Astrocyte (in vitro differentiated cells and primary cell): ENCODE data around the gene RAD21L1. TPM values are rescaled to one million over a fixed set of nuclear protein-coding genes. Genes with fewer than 3 reads are reported as not detected.

ENCODE experiments used
- DNase-seq: peaks from one replicate; pipeline ENCODE4 v3.0.0-alpha.2; 2010; ENCODE audit warnings: low read depth
- FAIRE-seq: peaks from 2 replicates; lab custom pipeline; 2011; peaks lifted over from hg19 to GRCh38; lab: Jason Lieb, UNC
- H2AFZ ChIP-seq: 2 replicates; pipeline ENCODE4 v1.6.0; 2012; ENCODE audit warnings: low read depth, low read length, inconsistent platforms
- H3K27ac ChIP-seq: 2 replicates; pipeline ENCODE4 v1.5.1; 2011; ENCODE audit warnings: low read depth, low read length, inconsistent platforms
- H3K27me3 ChIP-seq: 2 replicates; pipeline ENCODE4 v1.6.0; 2011; ENCODE audit warnings: low read length, inconsistent platforms; ENCODE audit not compliant: insufficient read depth
- H3K36me3 ChIP-seq: 2 replicates; pipeline ENCODE4 v1.5.1; 2011; ENCODE audit warnings: low read length, inconsistent platforms; ENCODE audit not compliant: insufficient read depth
- H3K4me1 ChIP-seq: 2 replicates; pipeline ENCODE4 v1.5.1; 2011; ENCODE audit warnings: low read length, inconsistent platforms; ENCODE audit not compliant: insufficient read depth
- H3K4me2 ChIP-seq: 2 replicates; pipeline ENCODE4 v1.6.0; 2012; ENCODE audit warnings: low read length, inconsistent platforms
- H3K4me3 ChIP-seq: 2 replicates; pipeline ENCODE4 v1.5.1; 2011; ENCODE audit warnings: low read depth, mild to moderate bottlenecking, low read length, inconsistent platforms; ENCODE audit not compliant: insufficient read depth
- H3K79me2 ChIP-seq: 2 replicates; pipeline ENCODE4 v1.6.0; 2012; ENCODE audit warnings: mild to moderate bottlenecking, low read length, inconsistent platforms; ENCODE audit not compliant: insufficient read depth
- H3K9ac ChIP-seq: 2 replicates; pipeline ENCODE4 v1.6.0; 2012; ENCODE audit warnings: mild to moderate bottlenecking, low read length, inconsistent platforms
- H3K9me3 ChIP-seq: 2 replicates; pipeline ENCODE4 v1.5.1; 2012; ENCODE audit warnings: low read depth, mild to moderate bottlenecking, low read length, inconsistent platforms; ENCODE audit not compliant: insufficient read depth
- H4K20me1 ChIP-seq: 2 replicates; pipeline ENCODE4 v1.6.0; 2012; ENCODE audit warnings: low read length, inconsistent platforms; ENCODE audit not compliant: insufficient read depth
- H3K27ac Mint-ChIP-seq: one replicate; pipeline ENCODE4 v1.8.0; 2021; ENCODE audit warnings: mild to moderate bottlenecking, mixed read lengths; ENCODE audit not compliant: unreplicated experiment
- H3K27me3 Mint-ChIP-seq: one replicate; pipeline ENCODE4 v1.8.0; 2021; ENCODE audit warnings: low read depth, mixed read lengths; ENCODE audit not compliant: unreplicated experiment
- H3K36me3 Mint-ChIP-seq: one replicate; pipeline ENCODE4 v1.8.0; 2021; ENCODE audit warnings: low read depth, mixed read lengths; ENCODE audit not compliant: unreplicated experiment
- H3K4me1 Mint-ChIP-seq: one replicate; pipeline ENCODE4 v1.8.0; 2021; ENCODE audit warnings: low read depth, mixed read lengths; ENCODE audit not compliant: unreplicated experiment
- H3K4me3 Mint-ChIP-seq: one replicate; pipeline ENCODE4 v1.8.0; 2021; ENCODE audit warnings: mild to moderate bottlenecking, moderate library complexity, mixed read lengths; ENCODE audit not compliant: unreplicated experiment
- H3K9me3 Mint-ChIP-seq: one replicate; pipeline ENCODE4 v1.8.0; 2021; ENCODE audit warnings: mild to moderate bottlenecking, mixed read lengths; ENCODE audit not compliant: unreplicated experiment
- EZH2 ChIP-seq: IDR thresholded peaks from 2 replicates; pipeline ENCODE4 v1.6.1; 2012; ENCODE audit warnings: mild to moderate bottlenecking, low read length, inconsistent platforms; ENCODE audit not compliant: insufficient read depth
- total RNA-seq: library from RNA; stranded (reverse); gene quantifications from 2 replicates; pipeline ENCODE4 v1.2.1, GENCODE V29; 2021
- TF ChIP-seq, protein P1 (sequence below): IDR thresholded peaks from 2 replicates; pipeline ENCODE4 v1.5.1; 2011; ENCODE audit warnings: low read depth, mild to moderate bottlenecking, inconsistent platforms, low read length, moderate library complexity; ENCODE audit not compliant: insufficient read depth

The RAD21L1 gene
- total RNA-seq, 1 donor from 2014 or later: not detected

- no peak overlapping the region for H3K4me3 ChIP-seq
- H3K79me2 ChIP-seq: no peaks in the 10 kb centered on the region
- no peak overlapping the region for H3K4me3 Mint-ChIP-seq
- no peak overlapping the region for H2AFZ ChIP-seq
- DNase-seq (peak; percentile 16), FAIRE-seq (no peak)
- no peak overlapping the region for H3K27ac ChIP-seq
- no peak overlapping the region for H3K4me2 ChIP-seq
- no peaks in the 10 kb centered on the region for H4K20me1 ChIP-seq
- peaks cover 12% of the 10 kb centered on the region for H3K36me3 Mint-ChIP-seq
- no peaks in the 10 kb centered on the region for H3K27me3 ChIP-seq
- no peak for TF ChIP-seq EZH2
- TF ChIP-seq, protein P1, sequence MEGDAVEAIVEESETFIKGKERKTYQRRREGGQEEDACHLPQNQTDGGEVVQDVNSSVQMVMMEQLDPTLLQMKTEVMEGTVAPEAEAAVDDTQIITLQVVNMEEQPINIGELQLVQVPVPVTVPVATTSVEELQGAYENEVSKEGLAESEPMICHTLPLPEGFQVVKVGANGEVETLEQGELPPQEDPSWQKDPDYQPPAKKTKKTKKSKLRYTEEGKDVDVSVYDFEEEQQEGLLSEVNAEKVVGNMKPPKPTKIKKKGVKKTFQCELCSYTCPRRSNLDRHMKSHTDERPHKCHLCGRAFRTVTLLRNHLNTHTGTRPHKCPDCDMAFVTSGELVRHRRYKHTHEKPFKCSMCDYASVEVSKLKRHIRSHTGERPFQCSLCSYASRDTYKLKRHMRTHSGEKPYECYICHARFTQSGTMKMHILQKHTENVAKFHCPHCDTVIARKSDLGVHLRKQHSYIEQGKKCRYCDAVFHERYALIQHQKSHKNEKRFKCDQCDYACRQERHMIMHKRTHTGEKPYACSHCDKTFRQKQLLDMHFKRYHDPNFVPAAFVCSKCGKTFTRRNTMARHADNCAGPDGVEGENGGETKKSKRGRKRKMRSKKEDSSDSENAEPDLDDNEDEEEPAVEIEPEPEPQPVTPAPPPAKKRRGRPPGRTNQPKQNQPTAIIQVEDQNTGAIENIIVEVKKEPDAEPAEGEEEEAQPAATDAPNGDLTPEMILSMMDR: no peak
- H3K4me1 Mint-ChIP-seq: peaks cover 6% of the 10 kb centered on the region
- no peaks in the 10 kb centered on the region for H3K9me3 ChIP-seq
- H3K9me3 Mint-ChIP-seq: no peaks in the 10 kb centered on the region
- peaks cover under 1% of the 10 kb centered on the region for H3K27me3 Mint-ChIP-seq
- H3K4me1 ChIP-seq: peaks cover 8% of the 10 kb centered on the region
- H3K27ac Mint-ChIP-seq: no peak overlapping the region
- no peak overlapping the region for H3K9ac ChIP-seq
- H3K36me3 ChIP-seq: no peaks in the 10 kb centered on the region
These were observed 77.1 kb downstream of the RAD21L1 start for GRCh38 chr20:1302685-1303541.

GRCh38 chr20:1304710-1305515 lies 79.1 kb downstream of the RAD21L1 start:
- no peak for DNase-seq
- Histone ChIP-seq H4K20me1 (no peaks in the 10 kb centered on the region), H3K9me3 (no peaks in the 10 kb centered on the region), H2AFZ (no peak overlapping the region), H3K79me2 (no peaks in the 10 kb centered on the region), H3K4me1 (peaks cover 8% of the 10 kb centered on the region), H3K4me2 (no peak overlapping the region), H3K9ac (no peak overlapping the region), H3K36me3 (no peaks in the 10 kb centered on the region), H3K27me3 (no peaks in the 10 kb centered on the region), H3K4me3 (no peak overlapping the region), H3K27ac (no peak overlapping the region)
- no peak for TF ChIP-seq EZH2
- TF ChIP-seq, protein P1: no peak
- Mint-ChIP-seq H3K4me3 (no peak overlapping the region), H3K9me3 (no peaks in the 10 kb centered on the region), H3K27ac (no peak overlapping the region), H3K36me3 (peaks cover 7% of the 10 kb centered on the region), H3K4me1 (peaks cover 8% of the 10 kb centered on the region), H3K27me3 (no peaks in the 10 kb centered on the region)
- no peak for FAIRE-seq

Other genes starting within 250 kb of the RAD21L1 start
- gene RSPO4, start 223.7 kb upstream of the RAD21L1 start, total RNA-seq: 0.34 and 0.99 TPM in 2 replicates
- 133 and 139 TPM in 2 replicates for gene PSMF1, start 107.4 kb upstream of the RAD21L1 start, total RNA-seq
- gene TMEM74B, start 41.1 kb upstream of the RAD21L1 start, total RNA-seq: 2.1 and 2.4 TPM in 2 replicates
- not detected in 2 replicates for gene C20orf202, start 22.6 kb upstream of the RAD21L1 start, total RNA-seq
- 7.8 and 7.9 TPM in 2 replicates for gene SNPH, start 40.2 kb downstream of the RAD21L1 start, total RNA-seq
- gene SDCBP2, start 103.1 kb downstream of the RAD21L1 start, total RNA-seq: 4.6 and 4.8 TPM in 2 replicates
- 360 and 379 TPM in 2 replicates for gene FKBP1A, start 167.0 kb downstream of the RAD21L1 start, total RNA-seq
- 78.3 and 96.0 TPM in 2 replicates for gene NSFL1C, start 240.8 kb downstream of the RAD21L1 start, total RNA-seq